Activated naive CD8-positive, alpha-beta T cell treated with anti-CD3 and anti-CD28 coated beads, Interleukin-2, amount 10 ng/mL, durations not matched to agents 7 days and 5 days (primary cell): ENCODE measurements around the gene TMEM204. TPM values are rescaled to one million over a fixed set of nuclear protein-coding genes. Genes with fewer than 3 reads are reported as not detected.

Experiments used
- ATAC-seq: fragments of 150-1000 bp; cut with Tn5 transposase; one replicate; pipeline ENCODE4 v1.10.0; 2021; ENCODE audit warnings: low read depth, moderate library complexity
- POLR2A ChIA-PET: fragments of 350-600 bp; sonication (Branson Sonifier 250); formaldehyde crosslinking; loops from one replicate; lab custom pipeline; 2021; ENCODE audit warnings: antibody characterized with exemption; lab: Charles Lee
- DNase-seq: peaks from one replicate; pipeline ENCODE4 v3.0.0; 2021
- H3K27ac Mint-ChIP-seq: one replicate; pipeline ENCODE4 v1.8.0; 2022; ENCODE audit warnings: mild to moderate bottlenecking, mixed read lengths
- H3K27me3 Mint-ChIP-seq: one replicate; pipeline ENCODE4 v1.8.0; 2022; ENCODE audit warnings: mild to moderate bottlenecking, moderate library complexity, mixed read lengths
- H3K36me3 Mint-ChIP-seq: one replicate; pipeline ENCODE4 v1.8.0; 2021; ENCODE audit warnings: mild to moderate bottlenecking, mixed read lengths
- H3K4me1 Mint-ChIP-seq: one replicate; pipeline ENCODE4 v1.8.0; 2021; ENCODE audit warnings: mixed read lengths
- H3K4me3 Mint-ChIP-seq: one replicate; pipeline ENCODE4 v1.8.0; 2022; ENCODE audit warnings: mild to moderate bottlenecking, moderate library complexity, mixed read lengths
- H3K9me3 Mint-ChIP-seq: one replicate; pipeline ENCODE4 v1.8.0; 2021; ENCODE audit warnings: mixed read lengths
- total RNA-seq, 2 experiments: library from RNA; stranded (reverse); gene quantifications; one replicate each; pipeline ENCODE4 v1.2.3, GENCODE V29; 2021

The TMEM204 gene
- total RNA-seq, 2 experiments from 2014 or later: 68.3 to 72.0 TPM

GRCh38 chr16:1531638-1531910 lies 1.9 kb upstream of the TMEM204 start:
- H3K27me3 Mint-ChIP-seq: no peaks in the 10 kb centered on the region
- DNase-seq: no peak
- H3K27ac Mint-ChIP-seq: no peak overlapping the region
- ATAC-seq: no peak
- H3K4me1 Mint-ChIP-seq: peaks cover 28% of the 10 kb centered on the region
- POLR2A ChIA-PET: no interaction called here
- no peak overlapping the region for H3K4me3 Mint-ChIP-seq
- H3K9me3 Mint-ChIP-seq: no peaks in the 10 kb centered on the region
- H3K36me3 Mint-ChIP-seq: peaks cover 13% of the 10 kb centered on the region

- Mint-ChIP-seq H3K27me3 (no peaks in the 10 kb centered on the region), H3K27ac (no peak overlapping the region), H3K9me3 (no peaks in the 10 kb centered on the region), H3K4me3 (no peak overlapping the region), H3K4me1 (peaks cover 30% of the 10 kb centered on the region), H3K36me3 (peaks cover 19% of the 10 kb centered on the region)
- POLR2A ChIA-PET: interaction anchor here (2.1 to 2.6 kb wide), 3 partner anchors 9 to 174 kb away, joined by 8 to 16 read pairs (median 10); partner anchors contain the start of genes CRAMP1, IFT140 and MAPK8IP3
- DNase-seq (no peak), ATAC-seq (no peak)
Observed at GRCh38 chr16:1532081-1532760, 1.2 kb upstream of the TMEM204 start.

- no peaks in the 10 kb centered on the region for H3K27me3 Mint-ChIP-seq
- peaks cover 24% of the 10 kb centered on the region for H3K36me3 Mint-ChIP-seq
- no peak for DNase-seq
- POLR2A ChIA-PET: interaction anchor here (2.1 to 3.5 kb wide), 4 partner anchors 9 to 173 kb away, joined by 8 to 35 read pairs (median 13); partner anchors contain the start of genes CRAMP1, IFT140 and MAPK8IP3
- peak overlapping the region; percentile 97 for H3K4me3 Mint-ChIP-seq
- no peaks in the 10 kb centered on the region for H3K9me3 Mint-ChIP-seq
- no peak for ATAC-seq
- H3K4me1 Mint-ChIP-seq: peaks cover 32% of the 10 kb centered on the region
- no peak overlapping the region for H3K27ac Mint-ChIP-seq
Observed at GRCh38 chr16:1532771-1533170, 695 bp upstream of the TMEM204 start.

- peaks cover 43% of the 10 kb centered on the region for H3K4me1 Mint-ChIP-seq
Observed at GRCh38 chr16:1534021-1535020, 855 bp downstream of the TMEM204 start.

GRCh38 chr16:1535391-1536291 lies 2.2 kb downstream of the TMEM204 start:
- DNase-seq: peak; percentile 64
- POLR2A ChIA-PET: interaction anchor here (0.6 to 3.5 kb wide), 8 partner anchors 10 to 170 kb away, joined by 3 to 35 read pairs (median 5); partner anchors contain the start of genes CRAMP1, IFT140, MAPK8IP3 and UQCC4
- no peaks in the 10 kb centered on the region for H3K9me3 Mint-ChIP-seq
- peaks cover 31% of the 10 kb centered on the region for H3K36me3 Mint-ChIP-seq
- peak overlapping the region; percentile 97 for H3K4me3 Mint-ChIP-seq
- peaks cover 48% of the 10 kb centered on the region for H3K4me1 Mint-ChIP-seq
- H3K27ac Mint-ChIP-seq: peak overlapping the region; percentile 93
- H3K27me3 Mint-ChIP-seq: no peaks in the 10 kb centered on the region
- ATAC-seq: peak; percentile 31

More at GRCh38 chr16:1534021-1535020, 855 bp downstream of the TMEM204 start:
- POLR2A ChIA-PET: interaction anchor here (1.1 to 3.5 kb wide), 7 partner anchors 11 to 172 kb away, joined by 3 to 35 read pairs (median 10); partner anchors contain the start of genes CRAMP1, IFT140, MAPK8IP3 and TELO2
- Mint-ChIP-seq H3K27ac (peak overlapping the region; percentile 93), H3K36me3 (peaks cover 31% of the 10 kb centered on the region), H3K9me3 (no peaks in the 10 kb centered on the region), H3K4me3 (peak overlapping the region; percentile 97), H3K27me3 (no peaks in the 10 kb centered on the region)
- peak; percentile 16 for ATAC-seq
- DNase-seq: peak; percentile 53

GRCh38 chr16:1536601-1537000 lies 3.1 kb downstream of the TMEM204 start:
- Mint-ChIP-seq H3K4me3 (peak overlapping the region; percentile 97), H3K9me3 (no peaks in the 10 kb centered on the region), H3K4me1 (peaks cover 50% of the 10 kb centered on the region)

GRCh38 chr16:1537138-1537577 lies 3.7 kb downstream of the TMEM204 start:
- ATAC-seq (no peak), DNase-seq (no peak)
- Mint-ChIP-seq H3K27me3 (no peaks in the 10 kb centered on the region), H3K36me3 (peaks cover 31% of the 10 kb centered on the region), H3K9me3 (no peaks in the 10 kb centered on the region), H3K27ac (peak overlapping the region; percentile 93), H3K4me3 (peak overlapping the region; percentile 97), H3K4me1 (peaks cover 51% of the 10 kb centered on the region)
- POLR2A ChIA-PET: interaction anchor here (0.5 to 3.3 kb wide), 6 partner anchors 11 to 169 kb away, joined by 3 to 14 read pairs (median 6); partner anchors contain the start of genes CRAMP1, IFT140, MAPK8IP3 and UQCC4

More at GRCh38 chr16:1536601-1537000, 3.1 kb downstream of the TMEM204 start:
- Mint-ChIP-seq H3K27me3 (no peaks in the 10 kb centered on the region), H3K36me3 (peaks cover 31% of the 10 kb centered on the region), H3K27ac (peak overlapping the region; percentile 93)
- POLR2A ChIA-PET: interaction anchor here (1.0 to 3.5 kb wide), 4 partner anchors 9 to 169 kb away, joined by 3 to 35 read pairs (median 12); partner anchors contain the start of genes CRAMP1, IFT140 and MAPK8IP3
- DNase-seq (no peak), ATAC-seq (no peak)

GRCh38 chr16:1537763-1538289 lies 4.4 kb downstream of the TMEM204 start:
- peak overlapping the region; percentile 85 for H3K27ac Mint-ChIP-seq
- H3K9me3 Mint-ChIP-seq: no peaks in the 10 kb centered on the region
- ATAC-seq (no peak), DNase-seq (peak; percentile 61)
- peaks cover 31% of the 10 kb centered on the region for H3K36me3 Mint-ChIP-seq
- no peaks in the 10 kb centered on the region for H3K27me3 Mint-ChIP-seq
- POLR2A ChIA-PET: interaction anchor here (0.5 to 3.3 kb wide), 7 partner anchors 9 to 168 kb away, joined by 3 to 14 read pairs (median 6); partner anchors contain the start of genes CRAMP1, IFT140, MAPK8IP3 and UQCC4
- H3K4me3 Mint-ChIP-seq: peak overlapping the region; percentile 97
- H3K4me1 Mint-ChIP-seq: peaks cover 55% of the 10 kb centered on the region

- Mint-ChIP-seq H3K36me3 (peaks cover 33% of the 10 kb centered on the region), H3K27ac (peak overlapping the region; percentile 85), H3K27me3 (no peaks in the 10 kb centered on the region), H3K4me1 (peaks cover 59% of the 10 kb centered on the region), H3K4me3 (peak overlapping the region; percentile 97), H3K9me3 (no peaks in the 10 kb centered on the region)
- POLR2A ChIA-PET: interaction anchor here (0.8 to 3.3 kb wide), 5 partner anchors 10 to 118 kb away, joined by 3 to 14 read pairs (median 6); partner anchors contain the start of genes CRAMP1, IFT140 and UQCC4
- peak; percentile 58 for DNase-seq
- ATAC-seq: peak; percentile 17
Observed at GRCh38 chr16:1538804-1539520, 5.5 kb downstream of the TMEM204 start.

GRCh38 chr16:1539720-1540555 lies 6.5 kb downstream of the TMEM204 start:
- no peaks in the 10 kb centered on the region for H3K27me3 Mint-ChIP-seq
- H3K9me3 Mint-ChIP-seq: no peaks in the 10 kb centered on the region
- no peak for ATAC-seq
- H3K4me3 Mint-ChIP-seq: no peak overlapping the region
- POLR2A ChIA-PET: interaction anchor here (0.7 to 3.3 kb wide), 2 partner anchors 14 to 119 kb away, joined by 6 to 14 read pairs; partner anchors contain the start of gene UQCC4
- no peak overlapping the region for H3K27ac Mint-ChIP-seq
- H3K4me1 Mint-ChIP-seq: peaks cover 62% of the 10 kb centered on the region
- peaks cover 29% of the 10 kb centered on the region for H3K36me3 Mint-ChIP-seq
- no peak for DNase-seq

- Mint-ChIP-seq H3K27me3 (no peaks in the 10 kb centered on the region), H3K36me3 (peaks cover 27% of the 10 kb centered on the region), H3K4me1 (peaks cover 66% of the 10 kb centered on the region), H3K9me3 (no peaks in the 10 kb centered on the region), H3K4me3 (no peak overlapping the region), H3K27ac (no peak overlapping the region)
- POLR2A ChIA-PET: no interaction called here
- ATAC-seq (no peak), DNase-seq (no peak)
Observed at GRCh38 chr16:1540556-1540855, 7.0 kb downstream of the TMEM204 start.
